ACC112 (cell line): ENCODE measurements around the gene RPUSD1.
"Not testable (repeated sequence)": the region's sequence is repeated elsewhere in the genome, so short reads cannot be mapped to it uniquely, and the experiment has no call there.

Experiments
- H2AFZ ChIP-seq: fragments of 200-600 bp; sonication (generic); one replicate; pipeline ENCODE4 v1.6.0; 2017; ENCODE audit warnings: antibody characterized with exemption, low read length; ENCODE audit not compliant: unreplicated experiment
- H3K27ac ChIP-seq: fragments of 200-600 bp; sonication (generic); 2 replicates; pipeline ENCODE4 v1.5.1; 2014; ENCODE audit warnings: low read depth, mild to moderate bottlenecking, antibody characterized with exemption, low read length, moderate library complexity
- H3K27me3 ChIP-seq: fragments of 200-600 bp; sonication (generic); 2 replicates; pipeline ENCODE4 v1.6.1; 2014; ENCODE audit warnings: mild to moderate bottlenecking, antibody characterized with exemption, low read length, moderate library complexity, mixed read lengths; ENCODE audit not compliant: insufficient read depth
- H3K36me3 ChIP-seq: fragments of 200-600 bp; sonication (generic); 2 replicates; pipeline ENCODE4 v1.6.1; 2016; ENCODE audit warnings: mild to moderate bottlenecking, antibody characterized with exemption, low read length, moderate library complexity, mixed read lengths; ENCODE audit not compliant: insufficient read depth
- H3K4me1 ChIP-seq: fragments of 200-600 bp; sonication (generic); one replicate; pipeline ENCODE4 v1.6.1; 2016; ENCODE audit warnings: low read length, mixed read lengths; ENCODE audit not compliant: insufficient read depth, unreplicated experiment, control insufficient read depth
- H3K4me3 ChIP-seq: fragments of 200-600 bp; sonication (generic); 2 replicates; pipeline ENCODE4 v1.5.1; 2014; ENCODE audit warnings: mild to moderate bottlenecking, low read depth, low read length
- H3K79me2 ChIP-seq: fragments of 200-600 bp; sonication (generic); one replicate; pipeline ENCODE4 v1.6.0; 2016; ENCODE audit warnings: low read length; ENCODE audit not compliant: control insufficient read depth, unreplicated experiment, insufficient read depth

The RPUSD1 gene

GRCh38 chr16:754121-754607 lies 34.0 kb downstream of the RPUSD1 start:
- H3K4me1 ChIP-seq, H3K27me3 ChIP-seq, H3K4me3 ChIP-seq, H2AFZ ChIP-seq, H3K27ac ChIP-seq, H3K79me2 ChIP-seq, H3K36me3 ChIP-seq: not testable (repeated sequence)

GRCh38 chr16:752007-752312 lies 36.2 kb downstream of the RPUSD1 start:
- no peak overlapping the region for H2AFZ ChIP-seq

DNA sequence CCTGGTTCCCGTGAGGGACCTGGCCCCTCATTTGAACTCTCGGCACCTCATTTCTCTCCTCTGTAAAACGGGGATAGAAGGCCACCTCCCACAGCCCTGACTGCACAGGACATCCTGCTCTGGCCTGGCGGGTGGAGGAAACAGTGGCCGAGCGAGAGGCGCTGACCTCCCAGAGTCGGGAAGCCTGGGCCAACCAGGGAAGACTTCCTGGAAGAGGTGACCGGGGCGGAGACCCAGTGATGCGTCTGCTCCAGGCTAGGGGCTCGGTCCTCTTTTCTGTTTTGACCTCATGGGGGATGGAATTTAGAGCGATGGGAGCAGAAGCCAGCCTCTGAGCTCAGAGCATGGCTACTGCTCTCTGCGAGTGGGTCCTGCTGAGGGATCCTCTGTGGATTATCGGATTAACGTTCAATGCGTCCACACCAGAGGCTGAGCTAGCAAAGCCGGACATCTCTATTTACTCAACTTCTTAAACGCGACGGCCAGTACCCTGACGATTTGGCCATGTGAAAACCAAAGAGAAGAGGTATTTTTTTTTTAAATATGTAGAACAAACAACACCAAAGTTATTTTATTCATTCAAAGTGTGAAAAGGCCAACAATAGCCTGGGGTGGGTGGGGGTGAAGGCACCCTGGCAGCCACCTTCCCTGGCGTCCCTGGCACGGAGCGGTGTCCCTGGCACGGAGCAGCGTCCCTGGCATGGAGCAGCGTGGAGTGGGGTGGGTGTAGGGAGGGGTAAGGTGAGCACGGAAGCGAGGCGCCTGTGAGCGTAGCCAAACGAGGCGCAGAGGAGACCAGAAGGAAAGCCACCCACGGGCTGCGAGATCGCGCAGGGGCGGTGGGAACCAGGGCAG lies 36.8 kb downstream of the RPUSD1 start:
- Histone ChIP-seq H3K4me3 (no peak overlapping the region), H3K4me1 (no peaks in the 10 kb centered on the region), H3K36me3 (no peaks in the 10 kb centered on the region), H2AFZ (no peak overlapping the region), H3K79me2 (no peaks in the 10 kb centered on the region), H3K27me3 (no peaks in the 10 kb centered on the region), H3K27ac (no peak overlapping the region)

More at GRCh38 chr16:752007-752312, 36.2 kb downstream of the RPUSD1 start:
- Histone ChIP-seq H3K4me1 (no peaks in the 10 kb centered on the region), H3K36me3 (no peaks in the 10 kb centered on the region), H3K4me3 (no peak overlapping the region), H3K27ac (no peak overlapping the region), H3K27me3 (no peaks in the 10 kb centered on the region), H3K79me2 (no peaks in the 10 kb centered on the region)

- Histone ChIP-seq H2AFZ (no peak overlapping the region), H3K4me1 (no peaks in the 10 kb centered on the region)
These were observed 37.7 kb downstream of the RPUSD1 start for GRCh38 chr16:750485-750884.

GRCh38 chr16:749010-749409 lies 39.2 kb downstream of the RPUSD1 start:
- no peak overlapping the region for H3K27ac ChIP-seq
- H2AFZ ChIP-seq, result no peak overlapping the region
- no peak overlapping the region for H3K4me3 ChIP-seq
- H3K4me1 ChIP-seq, result no peaks in the 10 kb centered on the region
- H3K79me2 ChIP-seq, result no peaks in the 10 kb centered on the region
- no peaks in the 10 kb centered on the region for H3K36me3 ChIP-seq
- H3K27me3 ChIP-seq, result no peaks in the 10 kb centered on the region

More at GRCh38 chr16:750485-750884, 37.7 kb downstream of the RPUSD1 start:
- H3K79me2 ChIP-seq, result no peaks in the 10 kb centered on the region
- H3K36me3 ChIP-seq, result no peaks in the 10 kb centered on the region
- no peak overlapping the region for H3K4me3 ChIP-seq
- H3K27ac ChIP-seq, result no peak overlapping the region
- H3K27me3 ChIP-seq, result no peaks in the 10 kb centered on the region

DNA sequence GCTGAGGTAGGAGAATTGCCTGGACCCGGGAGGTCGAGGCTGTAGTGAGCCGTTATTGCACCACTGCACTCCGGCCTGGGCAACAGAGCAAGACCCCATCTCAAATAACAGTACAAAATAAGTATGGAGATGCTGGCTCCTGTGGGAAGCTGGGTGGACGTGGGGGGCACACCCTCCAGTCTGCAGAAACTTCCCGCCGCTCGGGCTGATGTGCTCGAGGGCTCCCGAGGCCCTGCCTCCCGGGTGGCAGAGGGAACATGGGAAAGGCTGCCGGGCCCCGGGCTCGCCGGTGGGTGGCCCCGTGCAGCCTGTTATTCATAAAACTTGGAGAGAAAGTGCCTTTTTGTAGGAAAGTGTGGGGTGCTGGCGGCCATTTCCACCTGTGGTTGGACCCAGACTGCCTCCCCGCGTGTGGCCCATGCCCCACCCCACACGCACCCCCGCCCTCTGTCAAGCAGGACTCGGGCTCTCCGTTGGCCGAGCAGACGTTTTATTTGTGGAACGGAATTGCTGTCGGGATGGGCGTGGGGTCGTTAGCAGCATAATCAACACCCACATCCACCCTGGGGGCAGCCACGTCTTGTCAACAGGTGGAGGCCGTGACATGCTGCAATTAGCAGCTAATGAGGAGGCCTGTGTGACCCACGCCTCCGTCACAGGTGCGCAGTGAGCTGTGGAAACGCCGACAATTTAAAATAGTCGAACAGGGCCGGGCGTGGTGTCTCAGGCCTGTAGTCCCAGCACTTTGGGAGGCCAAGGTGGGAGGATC lies 40.0 kb downstream of the RPUSD1 start:
- H3K27ac ChIP-seq, result no peak overlapping the region
- no peaks in the 10 kb centered on the region for H3K79me2 ChIP-seq
- no peaks in the 10 kb centered on the region for H3K4me1 ChIP-seq
- H2AFZ ChIP-seq, result no peak overlapping the region
- H3K27me3 ChIP-seq, result no peaks in the 10 kb centered on the region
- no peaks in the 10 kb centered on the region for H3K36me3 ChIP-seq
- no peak overlapping the region for H3K4me3 ChIP-seq

GRCh38 chr16:746637-747036 lies 41.5 kb downstream of the RPUSD1 start:
- Histone ChIP-seq H2AFZ (no peak overlapping the region), H3K27me3 (no peaks in the 10 kb centered on the region), H3K36me3 (no peaks in the 10 kb centered on the region), H3K4me3 (no peak overlapping the region), H3K27ac (no peak overlapping the region), H3K79me2 (no peaks in the 10 kb centered on the region), H3K4me1 (no peaks in the 10 kb centered on the region)

- H3K79me2 ChIP-seq, result no peaks in the 10 kb centered on the region
- H3K27ac ChIP-seq, result no peak overlapping the region
- H3K4me3 ChIP-seq, result no peak overlapping the region
- no peaks in the 10 kb centered on the region for H3K36me3 ChIP-seq
- H3K27me3 ChIP-seq, result no peaks in the 10 kb centered on the region
- no peak overlapping the region for H2AFZ ChIP-seq
- H3K4me1 ChIP-seq, result no peaks in the 10 kb centered on the region
These were observed 42.4 kb downstream of the RPUSD1 start for GRCh38 chr16:745739-746138.

DNA sequence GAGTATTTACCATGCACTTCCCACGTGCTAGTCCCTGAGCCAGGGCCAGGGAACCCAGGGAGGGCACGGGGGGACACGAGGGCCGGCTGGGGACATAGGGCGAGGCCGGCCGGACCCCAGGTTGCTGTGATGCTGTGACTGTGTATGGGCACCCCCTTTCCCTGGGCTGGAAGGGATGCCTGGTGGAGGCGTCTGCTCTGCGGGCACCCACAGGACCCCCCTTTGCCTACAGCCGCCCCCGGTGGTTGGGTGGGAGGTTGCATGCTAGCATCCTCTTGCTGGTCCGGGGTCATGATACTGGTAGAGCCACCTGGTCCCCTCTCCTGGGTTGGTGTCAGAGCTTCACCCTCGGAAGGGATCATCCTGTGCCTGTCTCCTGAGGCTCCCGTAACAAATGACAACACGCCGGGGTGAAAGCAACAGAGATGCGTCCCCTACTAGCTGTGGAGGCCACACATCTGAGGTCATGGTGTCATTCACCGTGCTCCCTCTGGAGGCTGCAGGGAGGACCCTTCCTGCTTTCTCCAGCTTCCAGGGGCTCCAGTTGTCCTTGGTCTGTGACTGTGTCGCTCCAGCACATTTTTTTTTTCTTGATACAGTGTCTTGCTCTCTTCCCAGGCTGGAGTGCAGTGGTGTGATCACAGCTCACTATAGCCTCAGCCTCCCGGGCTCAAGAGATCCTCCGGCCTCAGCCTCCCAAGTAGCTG lies 44.2 kb downstream of the RPUSD1 start:
- Histone ChIP-seq H3K4me3 (no peak overlapping the region), H3K4me1 (no peaks in the 10 kb centered on the region), H3K27ac (no peak overlapping the region), H2AFZ (no peak overlapping the region), H3K27me3 (no peaks in the 10 kb centered on the region), H3K79me2 (peaks cover 6% of the 10 kb centered on the region), H3K36me3 (no peaks in the 10 kb centered on the region)

GRCh38 chr16:742894-743293 lies 45.3 kb downstream of the RPUSD1 start:
- H3K4me3 ChIP-seq, H3K36me3 ChIP-seq, H3K79me2 ChIP-seq, H3K27ac ChIP-seq, H3K27me3 ChIP-seq, H3K4me1 ChIP-seq, H2AFZ ChIP-seq: not testable (repeated sequence)
